ENCODE results near the gene ASL.

DNA sequence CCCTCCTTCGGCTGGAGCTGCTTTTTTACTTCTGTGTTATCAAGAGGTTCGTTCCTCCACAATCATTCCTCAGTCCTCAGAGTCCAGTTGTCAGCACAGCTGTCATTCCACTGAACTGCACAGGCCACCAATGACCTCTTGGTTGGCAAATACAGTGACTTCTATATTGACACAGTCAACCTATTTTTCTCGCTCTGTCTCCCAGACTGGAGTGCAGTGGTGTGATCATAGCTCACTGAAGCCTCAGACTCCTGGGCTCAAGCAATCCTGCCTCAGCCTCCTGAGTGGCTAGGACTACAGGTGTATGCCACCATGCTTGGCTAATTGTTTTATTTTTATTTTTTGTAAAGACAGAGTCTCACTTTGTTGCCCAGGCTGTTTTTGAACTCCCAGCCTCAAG, 66.7 kb downstream of the ASL start:
- TF ChIP-seq POLR2A (IDR thresholded peaks at IDR 0.05; ENCODE audit: low read length) = no peak
- TF ChIP-seq RCOR1 (IDR thresholded peaks at IDR 0.05; ENCODE audit: low read depth, low read length) = no peak
- TF ChIP-seq, protein P1, sequence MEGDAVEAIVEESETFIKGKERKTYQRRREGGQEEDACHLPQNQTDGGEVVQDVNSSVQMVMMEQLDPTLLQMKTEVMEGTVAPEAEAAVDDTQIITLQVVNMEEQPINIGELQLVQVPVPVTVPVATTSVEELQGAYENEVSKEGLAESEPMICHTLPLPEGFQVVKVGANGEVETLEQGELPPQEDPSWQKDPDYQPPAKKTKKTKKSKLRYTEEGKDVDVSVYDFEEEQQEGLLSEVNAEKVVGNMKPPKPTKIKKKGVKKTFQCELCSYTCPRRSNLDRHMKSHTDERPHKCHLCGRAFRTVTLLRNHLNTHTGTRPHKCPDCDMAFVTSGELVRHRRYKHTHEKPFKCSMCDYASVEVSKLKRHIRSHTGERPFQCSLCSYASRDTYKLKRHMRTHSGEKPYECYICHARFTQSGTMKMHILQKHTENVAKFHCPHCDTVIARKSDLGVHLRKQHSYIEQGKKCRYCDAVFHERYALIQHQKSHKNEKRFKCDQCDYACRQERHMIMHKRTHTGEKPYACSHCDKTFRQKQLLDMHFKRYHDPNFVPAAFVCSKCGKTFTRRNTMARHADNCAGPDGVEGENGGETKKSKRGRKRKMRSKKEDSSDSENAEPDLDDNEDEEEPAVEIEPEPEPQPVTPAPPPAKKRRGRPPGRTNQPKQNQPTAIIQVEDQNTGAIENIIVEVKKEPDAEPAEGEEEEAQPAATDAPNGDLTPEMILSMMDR (IDR thresholded peaks at IDR 0.05) = no peak
- TF ChIP-seq, protein P2, sequence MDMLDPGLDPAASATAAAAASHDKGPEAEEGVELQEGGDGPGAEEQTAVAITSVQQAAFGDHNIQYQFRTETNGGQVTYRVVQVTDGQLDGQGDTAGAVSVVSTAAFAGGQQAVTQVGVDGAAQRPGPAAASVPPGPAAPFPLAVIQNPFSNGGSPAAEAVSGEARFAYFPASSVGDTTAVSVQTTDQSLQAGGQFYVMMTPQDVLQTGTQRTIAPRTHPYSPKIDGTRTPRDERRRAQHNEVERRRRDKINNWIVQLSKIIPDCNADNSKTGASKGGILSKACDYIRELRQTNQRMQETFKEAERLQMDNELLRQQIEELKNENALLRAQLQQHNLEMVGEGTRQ (IDR thresholded peaks at IDR 0.05) = no peak
- no peak for TF ChIP-seq CHD4 (IDR thresholded peaks at IDR 0.05; ENCODE audit: borderline replicate concordance)
- TF ChIP-seq, protein P3, sequence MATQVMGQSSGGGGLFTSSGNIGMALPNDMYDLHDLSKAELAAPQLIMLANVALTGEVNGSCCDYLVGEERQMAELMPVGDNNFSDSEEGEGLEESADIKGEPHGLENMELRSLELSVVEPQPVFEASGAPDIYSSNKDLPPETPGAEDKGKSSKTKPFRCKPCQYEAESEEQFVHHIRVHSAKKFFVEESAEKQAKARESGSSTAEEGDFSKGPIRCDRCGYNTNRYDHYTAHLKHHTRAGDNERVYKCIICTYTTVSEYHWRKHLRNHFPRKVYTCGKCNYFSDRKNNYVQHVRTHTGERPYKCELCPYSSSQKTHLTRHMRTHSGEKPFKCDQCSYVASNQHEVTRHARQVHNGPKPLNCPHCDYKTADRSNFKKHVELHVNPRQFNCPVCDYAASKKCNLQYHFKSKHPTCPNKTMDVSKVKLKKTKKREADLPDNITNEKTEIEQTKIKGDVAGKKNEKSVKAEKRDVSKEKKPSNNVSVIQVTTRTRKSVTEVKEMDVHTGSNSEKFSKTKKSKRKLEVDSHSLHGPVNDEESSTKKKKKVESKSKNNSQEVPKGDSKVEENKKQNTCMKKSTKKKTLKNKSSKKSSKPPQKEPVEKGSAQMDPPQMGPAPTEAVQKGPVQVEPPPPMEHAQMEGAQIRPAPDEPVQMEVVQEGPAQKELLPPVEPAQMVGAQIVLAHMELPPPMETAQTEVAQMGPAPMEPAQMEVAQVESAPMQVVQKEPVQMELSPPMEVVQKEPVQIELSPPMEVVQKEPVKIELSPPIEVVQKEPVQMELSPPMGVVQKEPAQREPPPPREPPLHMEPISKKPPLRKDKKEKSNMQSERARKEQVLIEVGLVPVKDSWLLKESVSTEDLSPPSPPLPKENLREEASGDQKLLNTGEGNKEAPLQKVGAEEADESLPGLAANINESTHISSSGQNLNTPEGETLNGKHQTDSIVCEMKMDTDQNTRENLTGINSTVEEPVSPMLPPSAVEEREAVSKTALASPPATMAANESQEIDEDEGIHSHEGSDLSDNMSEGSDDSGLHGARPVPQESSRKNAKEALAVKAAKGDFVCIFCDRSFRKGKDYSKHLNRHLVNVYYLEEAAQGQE (IDR thresholded peaks at IDR 0.05) = no peak
